ENCODE results near the gene PIWIL4.

The PIWIL4 gene

GRCh38 chr11:94567181-94567670, at the start of gene PIWIL4:
Gene PIWIL4 (plus strand): TSS chr11:94567368. CDS start chr11:94567519, 151 bp downstream.
- no peak for FAIRE-seq

GRCh38 chr11:94518300-94518699, 48.9 kb upstream of the PIWIL4 start:
- FAIRE-seq, result no peak

- FAIRE-seq, result peak; percentile 88
Measured at GRCh38 chr11:94519478-94520084, 47.6 kb upstream of the PIWIL4 start.

GRCh38 chr11:94521684-94522083, 45.5 kb upstream of the PIWIL4 start:
- no peak for FAIRE-seq

- FAIRE-seq, result no peak
Measured at GRCh38 chr11:94524341-94524740, 42.8 kb upstream of the PIWIL4 start.

GRCh38 chr11:94525546-94526324, 41.4 kb upstream of the PIWIL4 start:
- no peak for FAIRE-seq

- FAIRE-seq, result no peak
Measured at GRCh38 chr11:94526645-94527438, 40.3 kb upstream of the PIWIL4 start.

- no peak for FAIRE-seq
Measured at GRCh38 chr11:94528551-94528950, 38.6 kb upstream of the PIWIL4 start.

GRCh38 chr11:94532211-94532610, 35.0 kb upstream of the PIWIL4 start:
- no peak for FAIRE-seq

GRCh38 chr11:94533206-94533605, 34.0 kb upstream of the PIWIL4 start:
- FAIRE-seq, result no peak

GRCh38 chr11:94533696-94534630, 33.2 kb upstream of the PIWIL4 start:
- no peak for FAIRE-seq

GRCh38 chr11:94536386-94536785, 30.8 kb upstream of the PIWIL4 start:
- no peak for FAIRE-seq

GRCh38 chr11:94537031-94537600, 30.1 kb upstream of the PIWIL4 start:
- no peak for FAIRE-seq

- no peak for FAIRE-seq
Measured at GRCh38 chr11:94539420-94539819, 27.7 kb upstream of the PIWIL4 start.

- no peak for FAIRE-seq
Measured at GRCh38 chr11:94543695-94544645, 23.2 kb upstream of the PIWIL4 start, which contains the start of gene FUT4. Gene FUT4 (plus strand): TSS chr11:94543921. CDS start chr11:94544134, 213 bp downstream.

- FAIRE-seq, result no peak
Measured at GRCh38 chr11:94544646-94545263, 22.4 kb upstream of the PIWIL4 start.

- FAIRE-seq, result no peak
Measured at GRCh38 chr11:94545264-94546161, 21.7 kb upstream of the PIWIL4 start.

- no peak for FAIRE-seq
Measured at GRCh38 chr11:94546162-94546470, 21.1 kb upstream of the PIWIL4 start.

- no peak for FAIRE-seq
Measured at GRCh38 chr11:94546886-94547285, 20.3 kb upstream of the PIWIL4 start.

Measured in endometrium (tissue), 2 donors.